AG04450 (cell line): ENCODE data around the gene SUPT6H. TPM values are rescaled to one million over a fixed set of nuclear protein-coding genes. Genes with fewer than 3 reads are reported as not detected.

Experiments
- CTCF ChIA-PET: fragments of 300-600, 350-600 bp; formaldehyde crosslinking; extraction: SDS; loops from one replicate; lab custom pipeline; 2022; ENCODE audit warnings: antibody characterized with exemption, inconsistent platforms; lab: Charles Lee
- POLR2A ChIA-PET: fragments of 350-600 bp; formaldehyde crosslinking; extraction: SDS; loops from one replicate; lab custom pipeline; 2021; ENCODE audit warnings: antibody characterized with exemption, inconsistent platforms; lab: Yijun Ruan, JAX
- DNase-seq: peaks from one replicate; pipeline ENCODE4 v3.0.0-alpha.2; 2011; ENCODE audit warnings: low read depth, low spot score
- H3K27ac ChIP-seq: one replicate; pipeline ENCODE4 v1.5.1; 2012; ENCODE audit warnings: low read depth, low read length, control low read depth
- H3K27me3 ChIP-seq: one replicate; pipeline ENCODE4 v1.6.0; 2012; ENCODE audit warnings: low read length; ENCODE audit not compliant: control insufficient read depth, insufficient read depth
- H3K4me3 ChIP-seq: 2 replicates; pipeline ENCODE4 v1.5.1; 2011; ENCODE audit warnings: mild to moderate bottlenecking, low read depth, low read length, control low read depth
- H3K9me3 ChIP-seq: 2 replicates; pipeline ENCODE4 v1.5.1; 2012; ENCODE audit warnings: low read length; ENCODE audit not compliant: control insufficient read depth, insufficient read depth
- CTCF ChIP-seq: IDR thresholded peaks from 2 replicates; pipeline ENCODE4 v1.5.1; 2011; ENCODE audit warnings: low read depth, low read length, control low read depth, inconsistent platforms
- polyA plus RNA-seq: library from polyadenylated mRNA; depleted of rRNA; stranded (reverse); fragments of >200 nt; gene quantifications from 2 replicates; pipeline ENCODE4 v1.2.3, GENCODE V29; 2011

The SUPT6H gene
- polyA plus RNA-seq, 1 experiment = 41.0 TPM

- no peak for DNase-seq
- TF ChIP-seq CTCF = no peak
Observed at GRCh38 chr17:28623696-28624095, 38.3 kb upstream of the SUPT6H start.

GRCh38 chr17:28624148-28624547 is 37.9 kb upstream of the SUPT6H start:
- ChIA-PET CTCF (interaction anchor here (1.5 kb wide), 1 partner anchor 11 kb away, joined by 8 read pairs; no protein-coding TSS in a partner anchor), POLR2A (no interaction called here)
- no peak overlapping the region for H3K4me3 ChIP-seq
- DNase-seq = no peak
- H3K27ac ChIP-seq = no peak overlapping the region
- TF ChIP-seq CTCF = no peak
- no peaks in the 10 kb centered on the region for H3K9me3 ChIP-seq
- H3K27me3 ChIP-seq = no peaks in the 10 kb centered on the region

More at GRCh38 chr17:28623696-28624095, 38.3 kb upstream of the SUPT6H start:
- CTCF ChIA-PET = interaction anchor here (0.6 to 1.5 kb wide), 2 partner anchors 11 to 83 kb away, joined by 3 to 8 read pairs; no protein-coding TSS in a partner anchor
- no peaks in the 10 kb centered on the region for H3K9me3 ChIP-seq
- H3K4me3 ChIP-seq = no peak overlapping the region
- POLR2A ChIA-PET = no interaction called here
- no peak overlapping the region for H3K27ac ChIP-seq
- H3K27me3 ChIP-seq = no peaks in the 10 kb centered on the region

GRCh38 chr17:28626818-28627217 is 35.2 kb upstream of the SUPT6H start:
- Histone ChIP-seq H3K27ac (no peak overlapping the region), H3K27me3 (no peaks in the 10 kb centered on the region), H3K4me3 (no peak overlapping the region), H3K9me3 (no peaks in the 10 kb centered on the region)
- no peak for DNase-seq
- ChIA-PET POLR2A (no interaction called here), CTCF (no interaction called here)
- no peak for TF ChIP-seq CTCF

- H3K4me3 ChIP-seq = no peak overlapping the region
- CTCF ChIA-PET = interaction anchor here (1.3 to 1.6 kb wide), 2 partner anchors 9 to 13 kb away, joined by 4 read pairs; no protein-coding TSS in a partner anchor
- POLR2A ChIA-PET = no interaction called here
- no peak overlapping the region for H3K27ac ChIP-seq
- H3K9me3 ChIP-seq = no peaks in the 10 kb centered on the region
- no peak for DNase-seq
- TF ChIP-seq CTCF = no peak
- no peaks in the 10 kb centered on the region for H3K27me3 ChIP-seq
Observed at GRCh38 chr17:28634206-28634865, 27.7 kb upstream of the SUPT6H start.

- H3K27me3 ChIP-seq = no peaks in the 10 kb centered on the region
- DNase-seq = no peak
- H3K9me3 ChIP-seq = no peaks in the 10 kb centered on the region
- ChIA-PET POLR2A (no interaction called here), CTCF (interaction anchor here (1.0 kb wide), 1 partner anchor 12 kb away, joined by 4 read pairs; no protein-coding TSS in a partner anchor)
- H3K4me3 ChIP-seq = no peak overlapping the region
- H3K27ac ChIP-seq = no peak overlapping the region
- TF ChIP-seq CTCF = no peak
Observed at GRCh38 chr17:28635506-28635905, 26.5 kb upstream of the SUPT6H start.
